AG04450 (cell line): ENCODE measurements around the gene SLC27A1. TPM values are rescaled to one million over a fixed set of nuclear protein-coding genes. Genes with fewer than 3 reads are reported as not detected.
A peak's percentile ranks its signal among the peaks of the same experiment; 100 is the strongest.
"Not testable (repeated sequence)": the region's sequence is repeated elsewhere in the genome, so short reads cannot be mapped to it uniquely, and the experiment has no call there.

ENCODE experiments used
- CTCF ChIA-PET: fragments of 300-600, 350-600 bp; formaldehyde crosslinking; extraction: SDS; loops from one replicate; lab custom pipeline; 2022; ENCODE audit warnings: antibody characterized with exemption, inconsistent platforms; lab: Charles Lee
- POLR2A ChIA-PET: fragments of 350-600 bp; formaldehyde crosslinking; extraction: SDS; loops from one replicate; lab custom pipeline; 2021; ENCODE audit warnings: antibody characterized with exemption, inconsistent platforms; lab: Yijun Ruan, JAX
- DNase-seq: peaks from one replicate; pipeline ENCODE4 v3.0.0-alpha.2; 2011; ENCODE audit warnings: low read depth, low spot score
- H3K27ac ChIP-seq: one replicate; pipeline ENCODE4 v1.5.1; 2012; ENCODE audit warnings: low read depth, low read length, control low read depth
- H3K27me3 ChIP-seq: one replicate; pipeline ENCODE4 v1.6.0; 2012; ENCODE audit warnings: low read length; ENCODE audit not compliant: control insufficient read depth, insufficient read depth
- H3K4me3 ChIP-seq: 2 replicates; pipeline ENCODE4 v1.5.1; 2011; ENCODE audit warnings: mild to moderate bottlenecking, low read depth, low read length, control low read depth
- H3K9me3 ChIP-seq: 2 replicates; pipeline ENCODE4 v1.5.1; 2012; ENCODE audit warnings: low read length; ENCODE audit not compliant: control insufficient read depth, insufficient read depth
- polyA plus RNA-seq: library from polyadenylated mRNA; depleted of rRNA; stranded (reverse); fragments of >200 nt; gene quantifications from 2 replicates; pipeline ENCODE4 v1.2.3, GENCODE V29; 2011
- TF ChIP-seq, protein P1 (sequence below): IDR thresholded peaks from 2 replicates; pipeline ENCODE4 v1.5.1; 2011; ENCODE audit warnings: low read depth, low read length, control low read depth, inconsistent platforms

SLC27A1 gene
- polyA plus RNA-seq, 1 experiment: 8.3 TPM

DNA sequence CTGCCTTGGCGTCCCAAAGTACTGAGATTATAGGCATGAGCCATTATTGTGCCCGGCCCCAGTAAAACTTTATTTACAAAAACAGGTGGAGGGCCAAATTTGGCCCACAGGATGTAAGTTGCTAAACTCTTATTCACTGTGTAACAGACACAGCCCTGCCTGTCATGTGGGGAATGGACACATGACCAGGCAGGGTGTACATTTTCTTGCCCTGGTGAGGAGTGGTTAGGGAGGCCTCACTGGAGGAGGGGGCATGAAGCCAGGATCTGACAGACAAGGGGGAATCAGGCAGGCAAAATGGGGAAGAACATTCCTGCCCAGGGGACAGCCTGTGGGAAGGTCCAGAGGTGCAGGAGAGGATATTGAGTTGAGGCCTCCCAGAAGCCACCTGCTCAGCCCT is 33.7 kb downstream of the SLC27A1 start:
- CTCF ChIA-PET: no interaction called here
- POLR2A ChIA-PET: interaction anchor here (0.5 kb wide), 1 partner anchor 15 kb away, joined by 5 read pairs; no protein-coding TSS in a partner anchor
- H3K27me3 ChIP-seq: no peaks in the 10 kb centered on the region
- TF ChIP-seq, protein P1, sequence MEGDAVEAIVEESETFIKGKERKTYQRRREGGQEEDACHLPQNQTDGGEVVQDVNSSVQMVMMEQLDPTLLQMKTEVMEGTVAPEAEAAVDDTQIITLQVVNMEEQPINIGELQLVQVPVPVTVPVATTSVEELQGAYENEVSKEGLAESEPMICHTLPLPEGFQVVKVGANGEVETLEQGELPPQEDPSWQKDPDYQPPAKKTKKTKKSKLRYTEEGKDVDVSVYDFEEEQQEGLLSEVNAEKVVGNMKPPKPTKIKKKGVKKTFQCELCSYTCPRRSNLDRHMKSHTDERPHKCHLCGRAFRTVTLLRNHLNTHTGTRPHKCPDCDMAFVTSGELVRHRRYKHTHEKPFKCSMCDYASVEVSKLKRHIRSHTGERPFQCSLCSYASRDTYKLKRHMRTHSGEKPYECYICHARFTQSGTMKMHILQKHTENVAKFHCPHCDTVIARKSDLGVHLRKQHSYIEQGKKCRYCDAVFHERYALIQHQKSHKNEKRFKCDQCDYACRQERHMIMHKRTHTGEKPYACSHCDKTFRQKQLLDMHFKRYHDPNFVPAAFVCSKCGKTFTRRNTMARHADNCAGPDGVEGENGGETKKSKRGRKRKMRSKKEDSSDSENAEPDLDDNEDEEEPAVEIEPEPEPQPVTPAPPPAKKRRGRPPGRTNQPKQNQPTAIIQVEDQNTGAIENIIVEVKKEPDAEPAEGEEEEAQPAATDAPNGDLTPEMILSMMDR: no peak
- peaks cover 2% of the 10 kb centered on the region; the same call in 1 of the 2 replicates for H3K9me3 ChIP-seq
- no peak overlapping the region for H3K27ac ChIP-seq
- DNase-seq: no peak
- H3K4me3 ChIP-seq: no peak overlapping the region

DNA sequence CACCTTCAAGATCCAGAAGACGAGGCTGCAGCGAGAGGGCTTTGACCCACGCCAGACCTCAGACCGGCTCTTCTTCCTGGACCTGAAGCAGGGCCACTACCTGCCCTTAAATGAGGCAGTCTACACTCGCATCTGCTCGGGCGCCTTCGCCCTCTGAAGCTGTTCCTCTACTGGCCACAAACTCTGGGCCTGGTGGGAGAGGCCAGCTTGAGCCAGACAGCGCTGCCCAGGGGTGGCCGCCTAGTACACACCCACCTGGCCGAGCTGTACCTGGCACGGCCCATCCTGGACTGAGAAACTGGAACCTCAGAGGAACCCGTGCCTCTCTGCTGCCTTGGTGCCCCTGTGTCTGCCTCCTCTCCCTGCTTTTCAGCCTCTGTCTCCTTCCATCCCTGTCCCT is 34.1 kb downstream of the SLC27A1 start:
- ChIA-PET CTCF (interaction anchor here (0.6 to 3.5 kb wide), 2 partner anchors 8 to 32 kb away, joined by 3 to 16 read pairs; no protein-coding TSS in a partner anchor), POLR2A (no interaction called here)
- DNase-seq: no peak
- no peaks in the 10 kb centered on the region for H3K27me3 ChIP-seq
- H3K27ac ChIP-seq: no peak overlapping the region
- TF ChIP-seq, protein P1: no peak
- peaks cover 6% of the 10 kb centered on the region; the same call in 1 of the 2 replicates for H3K9me3 ChIP-seq
- H3K4me3 ChIP-seq: no peak overlapping the region

DNA sequence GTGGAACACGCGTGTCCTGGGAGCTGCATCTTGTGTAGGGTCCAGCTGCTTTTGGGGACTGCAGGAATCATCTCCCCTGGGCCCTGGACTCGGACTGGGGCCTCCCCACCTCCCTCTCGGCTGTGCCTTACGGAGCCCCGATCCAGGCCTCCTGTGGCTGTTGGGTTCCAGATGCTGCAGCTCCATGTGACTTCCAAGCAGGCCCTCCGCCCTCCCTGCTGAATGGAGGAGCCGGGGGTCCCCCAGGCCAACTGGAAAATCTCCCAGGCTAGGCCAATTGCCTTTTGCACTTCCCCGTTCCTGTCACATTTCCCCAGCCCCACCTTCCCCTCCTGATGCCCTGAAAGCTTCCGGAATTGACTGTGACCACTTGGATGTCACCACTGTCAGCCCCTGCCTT is 34.9 kb downstream of the SLC27A1 start:
- DNase-seq: no peak
- TF ChIP-seq, protein P1: no peak
- ChIA-PET POLR2A (no interaction called here), CTCF (interaction anchor here (0.6 to 3.5 kb wide), 2 partner anchors 9 to 33 kb away, joined by 3 to 16 read pairs; no protein-coding TSS in a partner anchor)
- no peak overlapping the region for H3K27ac ChIP-seq
- H3K27me3 ChIP-seq: no peaks in the 10 kb centered on the region
- H3K4me3 ChIP-seq: no peak overlapping the region
- H3K9me3 ChIP-seq: peaks cover 11% of the 10 kb centered on the region; the same call in 1 of the 2 replicates

DNA sequence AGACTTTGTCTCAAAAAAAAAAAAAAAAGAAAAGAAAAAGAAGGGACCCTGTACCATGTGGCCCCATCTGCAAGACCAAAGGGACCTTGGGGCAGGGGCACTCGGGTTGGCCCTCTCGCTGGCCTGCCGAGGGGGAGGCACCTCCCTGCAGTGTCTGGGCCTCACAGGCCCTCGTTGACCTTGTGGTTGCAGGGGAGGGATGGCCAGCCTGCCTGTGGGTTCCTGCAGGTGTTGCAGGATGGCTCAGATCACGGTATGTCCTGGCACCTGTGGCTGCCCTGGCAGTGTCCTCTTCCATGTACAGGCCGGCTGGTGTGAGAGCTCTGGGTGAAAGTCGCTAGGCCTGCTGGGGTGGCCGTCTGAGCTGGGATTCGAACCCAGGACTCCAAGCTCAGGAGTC is 36.4 kb downstream of the SLC27A1 start:
- Histone ChIP-seq H3K27me3 (no peaks in the 10 kb centered on the region), H3K9me3 (peaks cover 12% of the 10 kb centered on the region; the same call in 1 of the 2 replicates), H3K27ac (no peak overlapping the region), H3K4me3 (no peak overlapping the region)
- POLR2A ChIA-PET: no interaction called here
- CTCF ChIA-PET: interaction anchor here (3.5 kb wide), 1 partner anchor 10 kb away, joined by 16 read pairs; no protein-coding TSS in a partner anchor
- TF ChIP-seq, protein P1: no peak
- DNase-seq: no peak

DNA sequence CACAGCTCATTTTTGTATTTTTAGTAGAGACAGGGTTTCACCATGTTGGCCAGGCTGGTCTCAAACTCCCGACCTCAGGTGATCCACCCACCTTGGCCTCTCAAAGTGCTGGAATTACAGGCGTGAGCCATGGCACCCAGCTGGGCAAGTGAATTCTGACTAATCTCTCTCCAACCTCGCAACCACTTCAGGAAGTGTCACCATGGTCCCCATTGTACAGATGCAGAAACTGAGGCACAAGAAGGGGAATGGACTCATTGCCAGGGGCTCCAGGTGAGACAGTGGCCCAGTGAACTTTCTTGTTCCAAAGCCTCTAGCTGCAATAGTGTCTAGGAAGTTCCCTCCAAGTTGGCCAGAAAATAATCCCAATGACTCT is 38.2 kb downstream of the SLC27A1 start:
- CTCF ChIA-PET: interaction anchor here (1.2 to 3.9 kb wide), 2 partner anchors 12 to 441 kb away, joined by 3 to 16 read pairs; no protein-coding TSS in a partner anchor
- DNase-seq, H3K27me3 ChIP-seq, POLR2A ChIA-PET, H3K4me3 ChIP-seq: not testable (repeated sequence)
- peaks cover 12% of the 10 kb centered on the region; the same call in 1 of the 2 replicates for H3K9me3 ChIP-seq
- H3K27ac ChIP-seq: peak overlapping the region; percentile 95
